ENCODE data around the gene SYAP1.

DNA sequence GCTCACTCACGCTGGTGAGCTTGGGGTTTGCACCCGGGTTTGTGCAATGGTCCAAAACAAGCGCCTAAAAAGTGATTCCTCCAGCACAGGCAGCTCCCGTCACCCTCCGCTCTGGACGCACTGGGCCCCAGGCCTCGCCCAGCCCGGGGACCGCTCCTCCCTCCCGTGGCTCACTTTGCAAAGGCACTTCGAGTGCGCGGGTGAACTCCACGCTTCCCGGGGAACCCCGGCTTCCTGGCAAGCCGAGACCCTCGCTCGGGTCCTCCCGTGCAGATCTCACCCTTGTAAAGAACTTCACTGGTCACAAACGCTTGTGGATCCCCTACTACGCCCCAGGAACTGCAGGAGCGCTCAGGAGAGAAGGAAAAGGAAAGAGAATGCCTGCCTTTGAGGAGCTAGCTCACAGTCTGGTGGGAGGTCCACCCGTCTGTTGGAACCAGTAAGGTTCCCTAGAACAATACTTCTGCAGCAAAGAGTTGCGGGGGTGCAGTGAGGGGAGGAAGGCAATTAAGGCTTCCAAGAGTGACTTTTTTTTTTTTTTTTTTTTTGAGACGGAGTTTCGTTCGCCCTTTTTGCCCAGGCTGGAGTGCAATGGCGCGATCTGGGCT lies 6.8 kb upstream of the SYAP1 start, which contains the start of gene CTPS2:
- TF ChIP-seq POLR2A (IDR thresholded peaks at IDR 0.05; ENCODE audit: low read depth, low read length) (peak; percentile 71; the same call in 1 of the 2 replicates), POLR2AphosphoS5 (IDR thresholded peaks at IDR 0.05; ENCODE audit: low read depth, low read length) (peak; percentile 54)
